NT2/D1 (cell line): ENCODE measurements around the gene FEM1A.
A peak's percentile ranks its signal among the peaks of the same experiment; 100 is the strongest.

Experiments
- DNase-seq: peaks from one replicate; pipeline ENCODE4 v3.0.0-alpha.2; 2011; ENCODE audit warnings: low read depth, low spot score
- H3K27me3 ChIP-seq: 2 replicates; pipeline ENCODE4 v1.6.0; 2011; ENCODE audit warnings: mild to moderate bottlenecking; ENCODE audit not compliant: insufficient read length, insufficient read depth
- H3K36me3 ChIP-seq: 2 replicates; pipeline ENCODE4 v1.6.1; 2011; ENCODE audit warnings: mild to moderate bottlenecking, low read length, mixed read lengths; ENCODE audit not compliant: insufficient read depth, insufficient read length
- H3K4me1 ChIP-seq: 2 replicates; pipeline ENCODE4 v1.5.1; 2011; ENCODE audit not compliant: insufficient read depth, insufficient read length
- H3K4me3 ChIP-seq: 2 replicates; pipeline ENCODE4 v1.5.1; 2011; ENCODE audit warnings: low read depth; ENCODE audit not compliant: insufficient read length
- H3K9ac ChIP-seq: 2 replicates; pipeline ENCODE4 v1.6.0; 2011; ENCODE audit warnings: low read depth; ENCODE audit not compliant: insufficient read length
- H3K9me3 ChIP-seq: 2 replicates; pipeline ENCODE4 v1.5.1; 2011; ENCODE audit warnings: mild to moderate bottlenecking, low read length; ENCODE audit not compliant: insufficient read depth
- SUZ12 ChIP-seq: IDR thresholded peaks from 2 replicates; pipeline ENCODE4 v1.6.1; 2011; ENCODE audit not compliant: insufficient read length, insufficient read depth; ENCODE audit errors: extremely low read depth
- YY1 ChIP-seq: IDR thresholded peaks from 2 replicates; pipeline ENCODE4 v1.6.1; 2011; ENCODE audit not compliant: insufficient read length, insufficient read depth
- ZNF274 ChIP-seq: IDR thresholded peaks from 2 replicates; pipeline ENCODE4 v1.6.1; 2011; ENCODE audit warnings: mild to moderate bottlenecking, low read depth, low read length

Gene FEM1A

GRCh38 chr19:4807188-4807587 is 15.7 kb downstream of the FEM1A start:
- Histone ChIP-seq H3K27me3 (no peaks in the 10 kb centered on the region), H3K4me3 (no peak overlapping the region), H3K9ac (no peak overlapping the region), H3K4me1 (peaks cover 2% of the 10 kb centered on the region), H3K9me3 (no peaks in the 10 kb centered on the region), H3K36me3 (no peaks in the 10 kb centered on the region)
- no peak for TF ChIP-seq YY1
- no peak for TF ChIP-seq ZNF274
- no peak for TF ChIP-seq SUZ12
- no peak for DNase-seq

- Histone ChIP-seq H3K4me3 (no peak overlapping the region), H3K36me3 (peaks cover 2% of the 10 kb centered on the region), H3K9ac (no peak overlapping the region), H3K9me3 (no peaks in the 10 kb centered on the region; the same call in 1 of the 2 replicates), H3K4me1 (peaks cover 2% of the 10 kb centered on the region), H3K27me3 (no peaks in the 10 kb centered on the region)
- peak; percentile 62 for DNase-seq
- TF ChIP-seq SUZ12 (no peak), ZNF274 (no peak), YY1 (no peak)
These were observed 20.0 kb downstream of the FEM1A start for GRCh38 chr19:4811328-4812131.

- peaks cover 16% of the 10 kb centered on the region for H3K36me3 ChIP-seq
- no peak for DNase-seq
- no peak overlapping the region for H3K9ac ChIP-seq
- H3K9me3 ChIP-seq: no peaks in the 10 kb centered on the region; the same call in 1 of the 2 replicates
- no peak overlapping the region for H3K4me3 ChIP-seq
- TF ChIP-seq YY1: no peak
- no peak for TF ChIP-seq ZNF274
- no peak for TF ChIP-seq SUZ12
- peaks cover 2% of the 10 kb centered on the region for H3K4me1 ChIP-seq
- H3K27me3 ChIP-seq: no peaks in the 10 kb centered on the region
These were observed 23.3 kb downstream of the FEM1A start for GRCh38 chr19:4814625-4815425.

GRCh38 chr19:4815426-4816201 is 24.1 kb downstream of the FEM1A start:
- H3K36me3 ChIP-seq: peaks cover 16% of the 10 kb centered on the region
- peak overlapping the region; percentile 6 for H3K9ac ChIP-seq
- H3K27me3 ChIP-seq: no peaks in the 10 kb centered on the region
- peaks cover 2% of the 10 kb centered on the region for H3K4me1 ChIP-seq
- DNase-seq: peak; percentile 93
- H3K9me3 ChIP-seq: no peaks in the 10 kb centered on the region; the same call in 1 of the 2 replicates
- no peak for TF ChIP-seq ZNF274
- no peak for TF ChIP-seq YY1
- no peak for TF ChIP-seq SUZ12
- H3K4me3 ChIP-seq: no peak overlapping the region

- no peak for DNase-seq
- Histone ChIP-seq H3K27me3 (no peaks in the 10 kb centered on the region), H3K36me3 (peaks cover 16% of the 10 kb centered on the region), H3K4me3 (no peak overlapping the region), H3K9me3 (no peaks in the 10 kb centered on the region; the same call in 1 of the 2 replicates), H3K9ac (peak overlapping the region; percentile 6), H3K4me1 (peaks cover 2% of the 10 kb centered on the region)
- TF ChIP-seq SUZ12 (no peak), ZNF274 (no peak), YY1 (no peak)
These were observed 24.8 kb downstream of the FEM1A start for GRCh38 chr19:4816202-4816949.

- no peak for TF ChIP-seq ZNF274
- no peak for TF ChIP-seq SUZ12
- TF ChIP-seq YY1: no peak
- Histone ChIP-seq H3K4me3 (no peak overlapping the region), H3K9me3 (no peaks in the 10 kb centered on the region; the same call in 1 of the 2 replicates), H3K4me1 (no peaks in the 10 kb centered on the region), H3K36me3 (peaks cover 16% of the 10 kb centered on the region), H3K9ac (no peak overlapping the region), H3K27me3 (no peaks in the 10 kb centered on the region)
- no peak for DNase-seq
These were observed 25.4 kb downstream of the FEM1A start for GRCh38 chr19:4816950-4817278.
